HCT116 (cell line): ENCODE results near the gene ASB9. TPM values are rescaled to one million over a fixed set of nuclear protein-coding genes. Genes with fewer than 3 reads are reported as not detected.

ENCODE experiments used
- ATAC-seq: fragments of 200-7000 bp; cut with Tn5 transposase; 2 replicates; pipeline ENCODE4 v1.9.1; 2020; ENCODE audit warnings: mild to moderate bottlenecking, moderate library complexity
- Bru-seq: library from RNA; stranded (reverse); fragments of 400-500 nt; gene quantifications from one replicate; lab custom pipeline; 2021; lab: Mats Ljungman, UMichigan
- BruChase-seq, 2 experiments: library from RNA; stranded (reverse); fragments of 400-500 nt; gene quantifications; one replicate each; lab custom pipeline; 2021; lab: Mats Ljungman, UMichigan
- BruUV-seq: library from RNA; stranded (reverse); fragments of 400-500 nt; replicated peaks from 2 replicates; lab custom pipeline; 2021; lab: Mats Ljungman, UMichigan
- CTCF ChIA-PET: fragments of 300-600 bp; sonication (Branson Sonifier 250); formaldehyde crosslinking; loops from one replicate; lab custom pipeline; 2021; ENCODE audit warnings: antibody characterized with exemption; lab: Charles Lee
- POLR2A ChIA-PET: fragments of 300-600, 350-600 bp; sonication (Branson Sonifier 250); formaldehyde crosslinking; loops from one replicate; lab custom pipeline; 2021; ENCODE audit warnings: antibody characterized with exemption; lab: Charles Lee
- RAD21 ChIA-PET, 2 experiments: fragments of 300-600 bp; sonication (Branson Sonifier 250); formaldehyde crosslinking; loops; one replicate each; lab custom pipeline; 2023; ENCODE audit warnings: low total read pairs in 2 of 2; ENCODE audit not compliant: uncharacterized antibody in 2 of 2, unreplicated experiment in 2 of 2, low non-redundant PET in 1 of 2; lab: Charles Lee
- DNase-seq: peaks from one replicate; pipeline ENCODE4 v3.0.0-alpha.2; 2010; ENCODE audit warnings: low read depth, low spot score
- H2AFZ ChIP-seq: fragments of 200-600 bp; shearing (Covaris generic), sonication (generic); 2 replicates; pipeline ENCODE4 v1.6.1; 2017; ENCODE audit warnings: low read depth, mixed run types, mixed read lengths, antibody characterized with exemption, low read length; ENCODE audit not compliant: poor library complexity, severe bottlenecking
- H3K27ac ChIP-seq: 2 replicates; pipeline ENCODE4 v1.5.1; 2012; ENCODE audit warnings: low read depth, low read length
- H3K27me3 ChIP-seq: fragments of 200-600 bp; sonication (generic); 2 replicates; pipeline ENCODE4 v1.6.1; 2016; ENCODE audit warnings: mixed run types, low read length, mixed read lengths; ENCODE audit not compliant: insufficient read depth
- H3K36me3 ChIP-seq, 2 experiments: fragments of 200-500 bp in 1 of 2; fragments of 200-600 bp in 1 of 2; sonication (Bioruptor generic) in 1 of 2; sonication (generic) in 1 of 2; 2 replicates each; pipeline versions ENCODE4 v1.5.1 to v1.6.1; 2014 to 2016; ENCODE audit warnings: low read length in 2 of 2, inconsistent platforms in 1 of 2, mixed read lengths in 1 of 2, mixed run types in 1 of 2; ENCODE audit not compliant: insufficient read depth in 2 of 2, control insufficient read depth in 1 of 2
- H3K4me1 ChIP-seq, 2 experiments: fragments of 200-600 bp in 1 of 2; sonication (generic) in 1 of 2; 2 replicates each; pipeline versions ENCODE4 v1.5.1 to v1.6.1; 2012 to 2017; ENCODE audit warnings: low read length in 2 of 2, inconsistent platforms in 1 of 2, mild to moderate bottlenecking in 1 of 2, mixed read lengths in 1 of 2, mixed run types in 1 of 2, moderate library complexity in 1 of 2; ENCODE audit not compliant: insufficient read depth in 2 of 2, control insufficient read depth in 1 of 2
- H3K4me2 ChIP-seq: fragments of 200-600 bp; sonication (generic); 2 replicates; pipeline ENCODE4 v1.6.1; 2017; ENCODE audit warnings: mixed run types, low read length, mixed read lengths
- H3K4me3 ChIP-seq, 2 experiments: fragments of 200-600 bp in 1 of 2; sonication (generic) in 1 of 2; replicated peaks in 1 of 2; 2 replicates each; pipeline ENCODE4 v1.5.1; 2011 to 2016; ENCODE audit warnings: low read length in 2 of 2, control low read depth in 1 of 2, low read depth in 1 of 2, mild to moderate bottlenecking in 1 of 2, mixed read lengths in 1 of 2, mixed run types in 1 of 2
- H3K79me2 ChIP-seq: fragments of 200-600 bp; sonication (generic); 2 replicates; pipeline ENCODE4 v1.6.1; 2017; ENCODE audit warnings: mild to moderate bottlenecking, mixed run types, low read length, moderate library complexity, mixed read lengths; ENCODE audit not compliant: insufficient read depth
- H3K9ac ChIP-seq: fragments of 200-600 bp; sonication (generic); 2 replicates; pipeline ENCODE4 v1.6.1; 2016; ENCODE audit warnings: low read length, mixed read lengths
- H3K9me2 ChIP-seq: fragments of 200-600 bp; sonication (generic), shearing (Covaris generic); 2 replicates; pipeline ENCODE4 v1.6.1; 2017; ENCODE audit warnings: mixed run types, mild to moderate bottlenecking, moderate library complexity; ENCODE audit not compliant: insufficient read depth
- H3K9me3 ChIP-seq, 2 experiments: fragments of 200-500 bp in 1 of 2; fragments of 200-600 bp in 1 of 2; sonication (Bioruptor generic) in 1 of 2; sonication (generic) in 1 of 2; 2 replicates each; pipeline ENCODE4 v1.6.1; 2014 to 2017; ENCODE audit warnings: low read length in 2 of 2, mixed read lengths in 2 of 2, inconsistent platforms in 1 of 2, low read depth in 1 of 2, mild to moderate bottlenecking in 1 of 2, mixed run types in 1 of 2, moderate library complexity in 1 of 2; ENCODE audit not compliant: control insufficient read depth in 1 of 2, insufficient read depth in 1 of 2
- H4K20me1 ChIP-seq: fragments of 200-600 bp; sonication (generic), shearing (Covaris generic); 2 replicates; pipeline ENCODE4 v1.6.1; 2017; ENCODE audit warnings: mixed run types, mild to moderate bottlenecking, moderate library complexity; ENCODE audit not compliant: insufficient read depth
- CBX3 ChIP-seq: IDR thresholded peaks from 2 replicates; pipeline ENCODE4 v1.6.1; 2012; ENCODE audit warnings: low read depth
- CEBPB ChIP-seq: IDR thresholded peaks from 2 replicates; pipeline ENCODE4 v1.6.1; 2012; ENCODE audit warnings: low read depth
- EGR1 ChIP-seq: IDR thresholded peaks from 2 replicates; pipeline ENCODE4 v1.6.1; 2012; ENCODE audit warnings: low read depth
- FOSL1 ChIP-seq: IDR thresholded peaks from 2 replicates; pipeline ENCODE4 v1.6.1; 2012; ENCODE audit warnings: low read depth
- JUND ChIP-seq: IDR thresholded peaks from 2 replicates; pipeline ENCODE4 v1.6.1; 2012
- POLR2AphosphoS5 ChIP-seq: IDR thresholded peaks from 2 replicates; pipeline ENCODE4 v1.6.1; 2011; ENCODE audit warnings: mild to moderate bottlenecking, low read depth, low read length, moderate library complexity
- RAD21 ChIP-seq: IDR thresholded peaks from 2 replicates; pipeline ENCODE4 v1.6.1; 2012; ENCODE audit warnings: low read depth, mild to moderate bottlenecking
- SIN3A ChIP-seq: IDR thresholded peaks from 2 replicates; pipeline ENCODE4 v1.6.1; 2012; ENCODE audit warnings: low read depth
- SP1 ChIP-seq: IDR thresholded peaks from 2 replicates; pipeline ENCODE4 v1.6.1; 2012; ENCODE audit warnings: low read depth
- SRF ChIP-seq: IDR thresholded peaks from 2 replicates; pipeline ENCODE4 v1.6.1; 2012; ENCODE audit warnings: low read depth
- TCF7L2 ChIP-seq: IDR thresholded peaks from 2 replicates; pipeline ENCODE4 v1.7.0; 2011; ENCODE audit warnings: borderline replicate concordance, inconsistent platforms; ENCODE audit not compliant: insufficient read depth, insufficient read length; ENCODE audit errors: extremely low read depth
- ZFX ChIP-seq: fragments of 450-650 bp; IDR thresholded peaks from 2 replicates; pipeline ENCODE4 v1.6.1; 2017
- ZNF274 ChIP-seq: fragments of 200-500 bp; sonication (Bioruptor generic); IDR thresholded peaks from 2 replicates; pipeline ENCODE4 v1.6.1; 2014; ENCODE audit warnings: mild to moderate bottlenecking, low read depth, low read length, inconsistent platforms
- intact Hi-C: fragments of 100-400 bp; cut with micrococcal nuclease; formaldehyde crosslinking; loops from 2 replicates; pipeline ENCODE4 v1.10.0; 2022
- long read RNA-seq: library from polyadenylated mRNA; unstranded; transcript quantifications from one replicate; pipeline ENCODE4 v2.0.0, GENCODE V29; 2021; ENCODE audit not compliant: unreplicated experiment
- polyA plus RNA-seq: library from polyadenylated mRNA; unstranded; fragments of >200 nt; gene quantifications from 2 replicates; pipeline ENCODE4 v1.2.1, GENCODE V29; 2012; ENCODE audit warnings: missing spikeins
- total RNA-seq: library from RNA; stranded (reverse); gene quantifications from one replicate; pipeline ENCODE4 v1.2.1, GENCODE V29; 2021; ENCODE audit not compliant: unreplicated experiment
- TF ChIP-seq, protein P1 (sequence below): IDR thresholded peaks from 2 replicates; pipeline ENCODE4 v1.6.1; 2012
- TF ChIP-seq, protein P2 (sequence below): IDR thresholded peaks from 2 replicates; pipeline ENCODE4 v1.6.1; 2012
- TF ChIP-seq, protein P3 (sequence below): IDR thresholded peaks from 2 replicates; pipeline ENCODE4 v1.6.1; 2012; ENCODE audit warnings: low read depth
- TF ChIP-seq, protein P4 (sequence below): IDR thresholded peaks from 2 replicates; pipeline ENCODE4 v1.6.1; 2011; ENCODE audit warnings: mild to moderate bottlenecking, low read length, moderate library complexity; ENCODE audit not compliant: insufficient replicate concordance; ENCODE audit errors: extremely low read depth

The ASB9 gene, protein sequence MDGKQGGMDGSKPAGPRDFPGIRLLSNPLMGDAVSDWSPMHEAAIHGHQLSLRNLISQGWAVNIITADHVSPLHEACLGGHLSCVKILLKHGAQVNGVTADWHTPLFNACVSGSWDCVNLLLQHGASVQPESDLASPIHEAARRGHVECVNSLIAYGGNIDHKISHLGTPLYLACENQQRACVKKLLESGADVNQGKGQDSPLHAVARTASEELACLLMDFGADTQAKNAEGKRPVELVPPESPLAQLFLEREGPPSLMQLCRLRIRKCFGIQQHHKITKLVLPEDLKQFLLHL
- 2.9 TPM for total RNA-seq
- 3.2 and 4.6 TPM in 2 replicates for polyA plus RNA-seq
- percentile 22 among the genes with signal in this experiment for Bru-seq, nascent RNA
- percentile 18 among the genes with signal in this experiment for BruChase-seq, experiment 1, labeled RNA remaining after a 6-hour chase
- percentile 28 among the genes with signal in this experiment for BruChase-seq, experiment 2, labeled RNA remaining after a 2-hour chase
- long read RNA-seq, partial matches to known transcripts: 1 of 4 reads
- long read RNA-seq, other reads (novel, unspliced or antisense): 1 of 4 reads

DNA sequence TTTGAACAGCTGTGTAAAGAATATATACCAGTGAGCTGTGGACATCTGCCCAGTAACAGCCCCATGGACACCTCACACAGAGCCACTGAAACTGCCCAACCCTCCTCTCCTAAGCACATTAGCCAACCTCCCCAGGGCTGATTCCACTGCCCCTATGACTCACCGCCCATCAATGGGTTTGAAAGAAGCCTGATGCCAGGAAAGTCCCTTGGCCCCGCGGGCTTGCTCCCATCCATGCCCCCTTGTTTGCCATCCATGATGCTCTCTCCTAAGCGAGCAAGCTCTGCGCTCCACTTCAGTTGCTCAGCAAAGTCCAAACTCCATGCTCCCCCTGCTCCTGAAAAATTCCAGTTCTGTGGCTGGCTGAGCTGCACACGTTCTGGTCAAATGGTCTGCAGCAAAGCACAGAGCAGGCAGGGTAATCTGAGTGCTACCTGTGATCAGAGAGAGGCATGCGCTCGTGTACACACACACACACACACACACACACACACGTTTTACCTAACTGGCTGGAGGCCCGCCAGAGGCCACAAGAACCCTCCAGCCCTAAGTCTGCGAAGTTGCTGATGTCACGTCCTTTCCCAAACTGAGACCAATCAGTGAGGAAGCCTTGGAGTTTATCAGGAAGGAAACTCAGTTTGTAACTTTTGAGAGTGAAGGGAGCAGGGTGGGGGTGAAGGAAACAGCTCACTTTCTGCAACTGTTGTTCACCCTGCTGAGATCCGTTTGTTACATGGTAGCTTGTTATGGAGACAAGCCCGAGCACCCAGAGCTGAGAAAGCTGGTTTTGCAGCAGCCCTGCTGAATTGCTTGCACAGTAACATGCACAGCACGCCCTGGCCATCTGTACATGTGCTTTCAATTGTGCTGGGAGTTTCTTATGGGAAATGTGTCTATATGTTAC is at the start of gene ASB9:
Gene ASB9 (minus strand): TSS at position 466 of the 904 bp plus-strand sequence. CDS start 209 bp downstream, at position 257.
- peak; percentile 39 for DNase-seq
- peak; percentile 89 for ATAC-seq
- Histone ChIP-seq H3K9ac (peak within 1 kb of the TSS; percentile 36; the same call in 1 of the 2 replicates), H3K27me3 (no peaks in the 10 kb centered on the region)
- no peak for TF ChIP-seq TCF7L2
- no peak for TF ChIP-seq ZFX
- no peak for TF ChIP-seq SIN3A
- TF ChIP-seq, protein P1, sequence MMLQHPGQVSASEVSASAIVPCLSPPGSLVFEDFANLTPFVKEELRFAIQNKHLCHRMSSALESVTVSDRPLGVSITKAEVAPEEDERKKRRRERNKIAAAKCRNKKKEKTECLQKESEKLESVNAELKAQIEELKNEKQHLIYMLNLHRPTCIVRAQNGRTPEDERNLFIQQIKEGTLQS: no peak
- TF ChIP-seq, protein P2, sequence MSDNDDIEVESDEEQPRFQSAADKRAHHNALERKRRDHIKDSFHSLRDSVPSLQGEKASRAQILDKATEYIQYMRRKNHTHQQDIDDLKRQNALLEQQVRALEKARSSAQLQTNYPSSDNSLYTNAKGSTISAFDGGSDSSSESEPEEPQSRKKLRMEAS: no peak
- TF ChIP-seq, protein P3, sequence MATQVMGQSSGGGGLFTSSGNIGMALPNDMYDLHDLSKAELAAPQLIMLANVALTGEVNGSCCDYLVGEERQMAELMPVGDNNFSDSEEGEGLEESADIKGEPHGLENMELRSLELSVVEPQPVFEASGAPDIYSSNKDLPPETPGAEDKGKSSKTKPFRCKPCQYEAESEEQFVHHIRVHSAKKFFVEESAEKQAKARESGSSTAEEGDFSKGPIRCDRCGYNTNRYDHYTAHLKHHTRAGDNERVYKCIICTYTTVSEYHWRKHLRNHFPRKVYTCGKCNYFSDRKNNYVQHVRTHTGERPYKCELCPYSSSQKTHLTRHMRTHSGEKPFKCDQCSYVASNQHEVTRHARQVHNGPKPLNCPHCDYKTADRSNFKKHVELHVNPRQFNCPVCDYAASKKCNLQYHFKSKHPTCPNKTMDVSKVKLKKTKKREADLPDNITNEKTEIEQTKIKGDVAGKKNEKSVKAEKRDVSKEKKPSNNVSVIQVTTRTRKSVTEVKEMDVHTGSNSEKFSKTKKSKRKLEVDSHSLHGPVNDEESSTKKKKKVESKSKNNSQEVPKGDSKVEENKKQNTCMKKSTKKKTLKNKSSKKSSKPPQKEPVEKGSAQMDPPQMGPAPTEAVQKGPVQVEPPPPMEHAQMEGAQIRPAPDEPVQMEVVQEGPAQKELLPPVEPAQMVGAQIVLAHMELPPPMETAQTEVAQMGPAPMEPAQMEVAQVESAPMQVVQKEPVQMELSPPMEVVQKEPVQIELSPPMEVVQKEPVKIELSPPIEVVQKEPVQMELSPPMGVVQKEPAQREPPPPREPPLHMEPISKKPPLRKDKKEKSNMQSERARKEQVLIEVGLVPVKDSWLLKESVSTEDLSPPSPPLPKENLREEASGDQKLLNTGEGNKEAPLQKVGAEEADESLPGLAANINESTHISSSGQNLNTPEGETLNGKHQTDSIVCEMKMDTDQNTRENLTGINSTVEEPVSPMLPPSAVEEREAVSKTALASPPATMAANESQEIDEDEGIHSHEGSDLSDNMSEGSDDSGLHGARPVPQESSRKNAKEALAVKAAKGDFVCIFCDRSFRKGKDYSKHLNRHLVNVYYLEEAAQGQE: no peak
- 0 out of 2 replicates have a peak, but pooled peaks have one; percentile 28 for TF ChIP-seq JUND
- TF ChIP-seq SRF: no peak
- TF ChIP-seq ZNF274: no peak
- no peak for TF ChIP-seq POLR2AphosphoS5
- TF ChIP-seq FOSL1: peak; percentile 52
- TF ChIP-seq EGR1: no peak
- no peak for TF ChIP-seq RAD21
- peak; percentile 34 for TF ChIP-seq SP1
- TF ChIP-seq, protein P4, sequence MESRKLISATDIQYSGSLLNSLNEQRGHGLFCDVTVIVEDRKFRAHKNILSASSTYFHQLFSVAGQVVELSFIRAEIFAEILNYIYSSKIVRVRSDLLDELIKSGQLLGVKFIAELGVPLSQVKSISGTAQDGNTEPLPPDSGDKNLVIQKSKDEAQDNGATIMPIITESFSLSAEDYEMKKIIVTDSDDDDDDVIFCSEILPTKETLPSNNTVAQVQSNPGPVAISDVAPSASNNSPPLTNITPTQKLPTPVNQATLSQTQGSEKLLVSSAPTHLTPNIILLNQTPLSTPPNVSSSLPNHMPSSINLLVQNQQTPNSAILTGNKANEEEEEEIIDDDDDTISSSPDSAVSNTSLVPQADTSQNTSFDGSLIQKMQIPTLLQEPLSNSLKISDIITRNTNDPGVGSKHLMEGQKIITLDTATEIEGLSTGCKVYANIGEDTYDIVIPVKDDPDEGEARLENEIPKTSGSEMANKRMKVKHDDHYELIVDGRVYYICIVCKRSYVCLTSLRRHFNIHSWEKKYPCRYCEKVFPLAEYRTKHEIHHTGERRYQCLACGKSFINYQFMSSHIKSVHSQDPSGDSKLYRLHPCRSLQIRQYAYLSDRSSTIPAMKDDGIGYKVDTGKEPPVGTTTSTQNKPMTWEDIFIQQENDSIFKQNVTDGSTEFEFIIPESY: no peak
- TF ChIP-seq CBX3: no peak
- 0 out of 2 replicates have a peak, but pooled peaks have one; percentile 29 for TF ChIP-seq CEBPB
- TF ChIP-seq, all 23 proteins: peak for 4
- ChIA-PET POLR2A (no interaction called here), CTCF (no interaction called here), RAD21 (no interaction called here)
- Histone ChIP-seq H3K4me2 (peak within 1 kb of the TSS; percentile 72), H3K9me2 (no peaks in the 10 kb centered on the region), H3K79me2 (no peaks in the 10 kb centered on the region), H3K4me3 (peak within 1 kb of the TSS; percentile 15 to 44), H3K27ac (peak within 1 kb of the TSS; percentile 49), H3K4me1 (peaks cover 9 to 18% of the 10 kb centered on the region in 2 experiments; a peak in 3 of 4 replicates), H4K20me1 (no peaks in the 10 kb centered on the region), H2AFZ (peak within 1 kb of the TSS; percentile 78), H3K9me3 (no peaks in the 10 kb centered on the region), H3K36me3 (no peaks in the 10 kb centered on the region)
- intact Hi-C loops: no loop called here
- BruUV-seq: no TSS peak
